GM18951 (cell line): ENCODE measurements around the gene LDLRAD2.
"Not testable (repeated sequence)": the region's sequence is repeated elsewhere in the genome, so short reads cannot be mapped to it uniquely, and the experiment has no call there.

ENCODE experiments used
- POLR2A ChIP-seq: IDR thresholded peaks from 4 replicates; pipeline ENCODE4 v1.6.1; 2011; ENCODE audit warnings: mild to moderate bottlenecking; ENCODE audit not compliant: insufficient read length, insufficient read depth; ENCODE audit errors: extremely low read depth
- in situ Hi-C: fragments of 300-500 bp; cut with MboI; formaldehyde crosslinking; loops from one replicate; pipeline ENCODE4 v1.12.0; 2022; ENCODE audit warnings: low sequenced_read_pairs, mixed read lengths, inconsistent platforms; ENCODE audit not compliant: unreplicated experiment

Gene LDLRAD2

GRCh38 chr1:21824926-21825325, 12.9 kb downstream of the LDLRAD2 start:
- in situ Hi-C loops: no loop called here
- no peak for TF ChIP-seq POLR2A

GRCh38 chr1:21825393-21825792, 13.3 kb downstream of the LDLRAD2 start:
- in situ Hi-C loops: no loop called here
- TF ChIP-seq POLR2A: no peak

- in situ Hi-C loops: not testable (repeated sequence)
Measured at GRCh38 chr1:21826694-21827093, 14.6 kb downstream of the LDLRAD2 start.

GRCh38 chr1:21827141-21827679, 15.1 kb downstream of the LDLRAD2 start:
- no peak for TF ChIP-seq POLR2A
- in situ Hi-C loops: no loop called here

- no peak for TF ChIP-seq POLR2A
- in situ Hi-C loops: no loop called here
Measured at GRCh38 chr1:21828075-21828474, 16.0 kb downstream of the LDLRAD2 start.

GRCh38 chr1:21828506-21829210, 16.6 kb downstream of the LDLRAD2 start:
- no peak for TF ChIP-seq POLR2A
- in situ Hi-C loops: no loop called here

GRCh38 chr1:21829294-21829693, 17.2 kb downstream of the LDLRAD2 start:
- in situ Hi-C loops: no loop called here
- no peak for TF ChIP-seq POLR2A

- no peak for TF ChIP-seq POLR2A
- in situ Hi-C loops: no loop called here
Measured at GRCh38 chr1:21830792-21831453, 18.9 kb downstream of the LDLRAD2 start.

- TF ChIP-seq POLR2A: no peak
- in situ Hi-C loops: no loop called here
Measured at GRCh38 chr1:21831454-21831970, 19.4 kb downstream of the LDLRAD2 start.

- TF ChIP-seq POLR2A: no peak
- in situ Hi-C loops: no loop called here
Measured at GRCh38 chr1:21833392-21833976, 21.4 kb downstream of the LDLRAD2 start.

- TF ChIP-seq POLR2A: no peak
Measured at GRCh38 chr1:21834094-21834493, 22.0 kb downstream of the LDLRAD2 start.

GRCh38 chr1:21834666-21835065, 22.6 kb downstream of the LDLRAD2 start:
- in situ Hi-C loops: no loop called here
- no peak for TF ChIP-seq POLR2A

More at GRCh38 chr1:21834094-21834493, 22.0 kb downstream of the LDLRAD2 start:
- in situ Hi-C loops: no loop called here

- TF ChIP-seq POLR2A: no peak
Measured at GRCh38 chr1:21836010-21836409, 23.9 kb downstream of the LDLRAD2 start.

GRCh38 chr1:21836729-21837128, 24.7 kb downstream of the LDLRAD2 start:
- in situ Hi-C loops: no loop called here
- no peak for TF ChIP-seq POLR2A

More at GRCh38 chr1:21836010-21836409, 23.9 kb downstream of the LDLRAD2 start:
- in situ Hi-C loops: no loop called here

GRCh38 chr1:21837476-21837875, 25.4 kb downstream of the LDLRAD2 start:
- TF ChIP-seq POLR2A: no peak
- in situ Hi-C loops: no loop called here
